ENCODE measurements around the gene GOLGA8B. TPM values are rescaled to one million over a fixed set of nuclear protein-coding genes. Genes with fewer than 3 reads are reported as not detected.
A peak's percentile ranks its signal among the peaks of the same experiment; 100 is the strongest.
"Not testable (repeated sequence)": the region's sequence is repeated elsewhere in the genome, so short reads cannot be mapped to it uniquely, and the experiment has no call there.

Gene GOLGA8B
- total RNA-seq, 3 donors from 2014 or later (not counting 1 experiment from before 2014, with no cell fraction given) = 156 to 239 (median 183) TPM

DNA sequence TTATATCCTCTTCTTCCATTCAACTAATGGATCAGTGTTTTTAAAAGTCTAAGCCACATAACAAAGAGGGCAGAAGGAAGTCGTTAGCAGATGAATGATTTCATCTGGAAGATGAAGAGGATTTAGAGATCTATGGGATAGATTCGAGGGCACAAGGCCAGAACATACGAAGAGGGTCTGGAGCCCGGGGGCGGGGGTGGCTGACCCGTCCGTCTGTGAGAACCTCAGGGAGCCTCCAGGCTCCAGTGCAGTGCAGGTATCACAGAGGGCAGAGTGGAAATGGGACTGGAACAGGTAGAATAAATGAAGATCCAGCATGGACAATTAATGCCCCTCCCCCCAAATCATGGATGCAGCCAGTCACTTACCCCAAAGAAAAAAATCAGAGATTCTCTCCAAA is 1.5 kb upstream of the GOLGA8B start:
- peaks cover 4% of the 10 kb centered on the region for H3K27me3 ChIP-seq (ENCODE audit: control insufficient read depth, insufficient read depth, low read length)
- no peak for ATAC-seq
- no peaks in the 10 kb centered on the region for H3K36me3 Mint-ChIP-seq
- no peak overlapping the region for H3K27ac ChIP-seq (ENCODE audit: low read length)
- no peaks in the 10 kb centered on the region for H3K9me3 Mint-ChIP-seq
- no peak for DNase-seq
- intact Hi-C loops (cut with micrococcal nuclease) = no loop called here
- H3K4me1 Mint-ChIP-seq = peaks cover 21 to 27% of the 10 kb centered on the region in 2 donors
- H3K4me3 ChIP-seq (ENCODE audit: low read length) = no peak overlapping the region
- peak overlapping the region; percentile 59 for H3K4me3 Mint-ChIP-seq
- 93% methylated on average over 7 of the region's 7 CpGs for WGBS (ENCODE audit: insufficient coverage)
- no peak overlapping the region for H3K27ac Mint-ChIP-seq
- TF ChIP-seq, protein P1, sequence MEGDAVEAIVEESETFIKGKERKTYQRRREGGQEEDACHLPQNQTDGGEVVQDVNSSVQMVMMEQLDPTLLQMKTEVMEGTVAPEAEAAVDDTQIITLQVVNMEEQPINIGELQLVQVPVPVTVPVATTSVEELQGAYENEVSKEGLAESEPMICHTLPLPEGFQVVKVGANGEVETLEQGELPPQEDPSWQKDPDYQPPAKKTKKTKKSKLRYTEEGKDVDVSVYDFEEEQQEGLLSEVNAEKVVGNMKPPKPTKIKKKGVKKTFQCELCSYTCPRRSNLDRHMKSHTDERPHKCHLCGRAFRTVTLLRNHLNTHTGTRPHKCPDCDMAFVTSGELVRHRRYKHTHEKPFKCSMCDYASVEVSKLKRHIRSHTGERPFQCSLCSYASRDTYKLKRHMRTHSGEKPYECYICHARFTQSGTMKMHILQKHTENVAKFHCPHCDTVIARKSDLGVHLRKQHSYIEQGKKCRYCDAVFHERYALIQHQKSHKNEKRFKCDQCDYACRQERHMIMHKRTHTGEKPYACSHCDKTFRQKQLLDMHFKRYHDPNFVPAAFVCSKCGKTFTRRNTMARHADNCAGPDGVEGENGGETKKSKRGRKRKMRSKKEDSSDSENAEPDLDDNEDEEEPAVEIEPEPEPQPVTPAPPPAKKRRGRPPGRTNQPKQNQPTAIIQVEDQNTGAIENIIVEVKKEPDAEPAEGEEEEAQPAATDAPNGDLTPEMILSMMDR (IDR thresholded peaks at IDR 0.05) = no peak
- no peaks in the 10 kb centered on the region for H3K36me3 ChIP-seq (ENCODE audit: control insufficient read depth, insufficient read depth, low read length)
- peaks cover 7 to 11% of the 10 kb centered on the region in 2 donors for H3K27me3 Mint-ChIP-seq (ENCODE audit: low read depth in 2 of 2)
- peaks cover 21% of the 10 kb centered on the region for H3K4me1 ChIP-seq (ENCODE audit: control insufficient read depth, insufficient read depth, low read length)
- H3K9me3 ChIP-seq (ENCODE audit: control insufficient read depth, insufficient read depth, low read length) = no peaks in the 10 kb centered on the region

DNA sequence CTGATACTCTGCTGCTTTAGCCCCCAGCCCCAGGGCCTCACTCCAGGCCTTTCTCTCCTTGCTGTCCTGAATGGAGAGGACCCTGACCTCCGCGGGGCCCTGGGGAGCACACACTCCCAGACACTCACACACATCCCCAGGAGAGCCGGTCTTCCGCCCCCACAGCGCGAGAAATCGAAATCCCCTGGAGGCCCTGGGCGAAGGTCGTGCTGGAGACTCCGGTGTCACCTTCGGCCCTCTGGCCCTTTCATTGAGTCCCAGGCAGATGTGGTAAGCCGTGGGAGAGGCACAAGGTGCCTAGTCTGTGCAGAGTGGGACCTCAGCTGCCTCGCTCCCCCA is 848 bp upstream of the GOLGA8B start:
- DNase-seq = no peak
- Histone ChIP-seq H3K27me3 (ENCODE audit: control insufficient read depth, insufficient read depth, low read length) (peaks cover 4% of the 10 kb centered on the region), H3K4me1 (ENCODE audit: control insufficient read depth, insufficient read depth, low read length) (peaks cover 21% of the 10 kb centered on the region), H3K4me3 (ENCODE audit: low read length) (peak overlapping the region; percentile 98), H3K9me3 (ENCODE audit: control insufficient read depth, insufficient read depth, low read length) (no peaks in the 10 kb centered on the region), H3K27ac (ENCODE audit: low read length) (no peak overlapping the region), H3K36me3 (ENCODE audit: control insufficient read depth, insufficient read depth, low read length) (no peaks in the 10 kb centered on the region)
- Mint-ChIP-seq H3K4me3 (peak overlapping the region; percentile 91), H3K27me3 (ENCODE audit: low read depth in 2 of 2) (peaks cover 7 to 8% of the 10 kb centered on the region in 2 donors), H3K27ac (peak overlapping the region in 1 of 2 donors; percentile 82), H3K4me1 (peaks cover 24 to 33% of the 10 kb centered on the region in 2 donors), H3K9me3 (no peaks in the 10 kb centered on the region), H3K36me3 (no peaks in the 10 kb centered on the region)
- TF ChIP-seq, protein P1 (IDR thresholded peaks at IDR 0.05) = no peak
- no peak for ATAC-seq
- 84% methylated on average over 13 of the region's 13 CpGs for WGBS (ENCODE audit: insufficient coverage)
- intact Hi-C loops (cut with micrococcal nuclease) = no loop called here

DNA sequence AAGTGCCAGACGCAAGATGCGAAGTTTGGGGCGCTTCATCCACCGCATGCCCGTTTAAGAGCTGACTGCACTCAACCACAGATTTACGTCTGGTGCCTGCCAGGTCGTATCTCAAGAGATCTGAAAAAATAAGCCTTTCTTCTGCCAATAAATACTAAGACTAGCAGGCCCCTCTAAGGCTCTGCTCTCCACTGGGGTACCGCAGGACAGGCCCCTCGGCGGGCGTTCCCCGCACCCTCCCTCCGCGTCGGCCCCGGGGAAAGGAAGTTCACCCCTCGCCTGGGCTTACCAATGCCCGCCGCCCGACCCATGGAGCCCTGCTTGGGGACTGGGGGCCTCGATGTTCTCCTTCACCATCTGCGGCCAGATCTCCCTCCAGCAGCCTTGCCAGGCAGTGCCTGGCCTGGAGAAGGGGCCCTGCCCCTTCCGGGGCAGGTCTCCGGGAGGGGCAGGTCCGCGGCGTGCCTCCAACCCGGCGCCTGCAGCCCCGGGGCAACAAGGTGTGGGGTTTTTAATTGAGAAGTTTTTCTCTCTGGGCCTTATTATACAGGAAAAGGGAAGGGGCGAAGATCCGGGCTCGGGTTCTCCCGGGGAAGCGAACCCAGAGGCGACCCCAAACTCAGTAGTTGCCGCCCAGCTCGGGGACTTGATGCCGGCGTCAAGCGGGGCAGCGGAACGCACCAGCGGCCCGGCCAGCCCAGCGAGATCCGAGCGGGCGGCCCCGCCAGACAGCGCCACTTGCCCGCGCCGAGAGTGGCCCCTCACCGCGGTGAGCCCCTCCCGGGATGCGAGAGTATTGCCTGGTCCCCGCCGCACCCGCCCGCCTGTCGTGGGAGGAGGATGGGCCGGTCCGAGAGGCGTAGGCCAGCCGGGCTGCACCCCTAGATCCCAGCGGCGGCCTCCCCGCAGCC is 735 bp downstream of the GOLGA8B start:
- intact Hi-C loops (cut with micrococcal nuclease) = no loop called here
- Mint-ChIP-seq H3K36me3 (no peaks in the 10 kb centered on the region), H3K4me3 (peak overlapping the region; percentile 83), H3K9me3 (no peaks in the 10 kb centered on the region), H3K4me1 (peaks cover 32 to 41% of the 10 kb centered on the region in 2 donors), H3K27me3 (ENCODE audit: low read depth in 2 of 2) (peaks cover 0 to 4% of the 10 kb centered on the region in 2 donors), H3K27ac (peak overlapping the region; percentile 41 to 78)
- under 1% methylated on average over 70 of the region's 70 CpGs for WGBS (ENCODE audit: insufficient coverage)
- Histone ChIP-seq H3K4me3 (ENCODE audit: low read length) (peak overlapping the region; percentile 98), H3K27me3 (ENCODE audit: control insufficient read depth, insufficient read depth, low read length) (peaks cover 4% of the 10 kb centered on the region), H3K9me3 (ENCODE audit: control insufficient read depth, insufficient read depth, low read length) (no peaks in the 10 kb centered on the region), H3K36me3 (ENCODE audit: control insufficient read depth, insufficient read depth, low read length) (no peaks in the 10 kb centered on the region), H3K4me1 (ENCODE audit: control insufficient read depth, insufficient read depth, low read length) (peaks cover 18% of the 10 kb centered on the region), H3K27ac (ENCODE audit: low read length) (no peak overlapping the region)
- TF ChIP-seq, protein P1 (IDR thresholded peaks at IDR 0.05) = no peak
- peak; percentile 45 to 62 (median 61) for ATAC-seq
- DNase-seq = peak; percentile 23 to 51

DNA sequence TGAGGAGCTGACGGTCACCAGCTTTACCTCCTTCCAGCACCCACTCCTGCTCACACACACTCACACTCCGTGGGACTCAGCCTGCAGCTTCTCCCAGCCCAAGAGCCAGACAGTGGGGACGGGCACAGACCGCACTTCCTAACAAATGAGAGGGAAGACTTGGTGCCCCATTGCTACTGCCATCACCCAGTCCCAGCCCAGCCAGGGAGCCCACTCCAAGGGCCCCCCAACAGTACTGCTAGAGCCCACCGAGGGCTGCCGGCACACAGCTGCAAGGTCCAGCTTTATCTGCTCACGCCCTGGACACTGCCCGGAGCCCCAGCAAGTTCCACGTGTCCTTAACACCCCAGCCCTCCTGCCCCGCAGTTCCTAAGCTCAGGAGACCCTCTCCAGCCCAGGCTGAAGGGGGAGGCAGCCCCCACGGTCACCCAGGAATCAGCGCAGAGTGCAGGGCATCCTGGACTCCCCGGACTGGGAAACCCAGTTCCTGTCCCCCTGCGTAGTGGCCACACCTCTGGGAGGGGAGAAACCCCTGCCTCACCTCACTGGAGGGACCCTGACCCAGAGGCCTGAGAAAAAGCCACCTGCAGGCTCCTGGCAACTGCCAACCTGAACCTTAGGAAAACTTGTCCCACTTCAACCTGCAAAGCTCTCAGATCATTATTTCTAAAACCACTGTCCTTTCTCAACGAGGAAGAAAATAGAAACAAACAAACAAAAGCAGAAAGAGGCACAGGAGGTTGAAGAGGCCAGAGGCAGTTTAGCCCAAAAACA is 1.6 kb downstream of the GOLGA8B start:
- DNase-seq; H3K9me3 Mint-ChIP-seq; H3K9me3 ChIP-seq (ENCODE audit: control insufficient read depth, insufficient read depth, low read length); ATAC-seq; intact Hi-C loops (cut with micrococcal nuclease); H3K27ac ChIP-seq (ENCODE audit: low read length); H3K36me3 Mint-ChIP-seq; H3K27me3 ChIP-seq (ENCODE audit: control insufficient read depth, insufficient read depth, low read length); H3K36me3 ChIP-seq (ENCODE audit: control insufficient read depth, insufficient read depth, low read length); H3K27me3 Mint-ChIP-seq (ENCODE audit: low read depth in 2 of 2): not testable (repeated sequence)
- 86% methylated on average over 11 of the region's 15 CpGs for WGBS (ENCODE audit: insufficient coverage)
- H3K4me3 Mint-ChIP-seq = peak overlapping the region; percentile 83
- H3K4me3 ChIP-seq (ENCODE audit: low read length) = peak overlapping the region; percentile 98
- H3K27ac Mint-ChIP-seq = peak overlapping the region; percentile 41 to 78
- peaks cover 18% of the 10 kb centered on the region for H3K4me1 ChIP-seq (ENCODE audit: control insufficient read depth, insufficient read depth, low read length)
- peaks cover 39 to 41% of the 10 kb centered on the region in 2 donors for H3K4me1 Mint-ChIP-seq
